Measurements from ENCODE around the gene RAC2.
A peak's percentile ranks its signal among the peaks of the same experiment; 100 is the strongest.
"Not testable (repeated sequence)": the region's sequence is repeated elsewhere in the genome, so short reads cannot be mapped to it uniquely, and the experiment has no call there.

The RAC2 gene

GRCh38 chr22:37206118-37206840, 37.8 kb downstream of the RAC2 start:
- no peak for DNase-seq (ENCODE audit: low read depth)

GRCh38 chr22:37205046-37205445, 39.0 kb downstream of the RAC2 start:
- no peak for DNase-seq (ENCODE audit: low read depth)

DNA sequence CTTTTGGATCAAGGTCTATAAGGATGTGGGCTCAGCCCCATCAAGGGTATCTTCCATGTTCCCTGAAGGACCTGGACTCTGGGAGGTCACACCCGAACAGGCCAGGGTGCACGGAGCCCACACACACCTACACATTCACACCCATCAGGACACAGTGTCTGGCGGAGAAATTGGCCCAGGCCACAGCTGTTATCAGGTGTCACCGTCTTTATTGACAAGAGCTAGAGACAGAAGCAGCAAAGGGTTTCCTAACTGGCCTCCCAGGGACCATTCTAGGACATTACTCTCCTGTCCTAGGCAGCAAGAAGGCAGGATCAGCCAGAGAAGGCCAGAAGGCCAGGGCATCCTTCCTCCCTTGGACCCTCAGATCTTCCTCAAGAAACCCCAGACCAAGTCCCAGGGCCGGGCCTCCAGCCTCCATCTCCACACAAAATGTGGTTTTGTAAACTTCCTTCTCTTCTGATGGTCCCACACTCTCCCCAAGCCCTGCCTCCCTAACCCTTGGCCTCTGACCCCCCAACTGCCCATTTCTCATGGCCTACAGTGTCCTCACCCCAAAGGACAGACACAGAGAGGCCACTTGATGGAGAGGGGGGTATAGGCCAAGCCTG, 39.9 kb downstream of the RAC2 start:
- DNase-seq (ENCODE audit: low read depth) = no peak

GRCh38 chr22:37203354-37204044, 40.6 kb downstream of the RAC2 start:
- DNase-seq (ENCODE audit: low read depth) = no peak

DNA sequence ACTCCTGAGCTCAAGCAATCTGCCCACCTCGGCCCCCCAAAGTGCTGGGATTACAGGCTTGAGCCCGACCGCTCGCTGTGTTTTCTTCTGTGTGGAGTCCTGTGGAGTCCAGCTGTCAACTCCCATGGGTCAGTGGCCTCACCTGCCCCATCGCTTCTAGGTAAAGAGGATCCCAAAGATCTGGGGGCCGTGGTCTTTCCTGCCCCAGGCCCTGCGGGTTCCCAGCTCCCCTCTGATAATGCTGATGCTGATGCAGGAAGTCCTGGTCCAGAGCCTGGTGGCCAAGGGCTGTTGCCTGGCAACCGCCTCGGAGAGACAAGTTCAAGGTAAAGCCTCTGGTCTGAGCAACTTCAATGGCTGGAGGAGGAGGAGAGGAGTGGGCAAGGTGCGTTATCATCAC, 41.4 kb downstream of the RAC2 start:
- no peak for DNase-seq (ENCODE audit: low read depth)

DNA sequence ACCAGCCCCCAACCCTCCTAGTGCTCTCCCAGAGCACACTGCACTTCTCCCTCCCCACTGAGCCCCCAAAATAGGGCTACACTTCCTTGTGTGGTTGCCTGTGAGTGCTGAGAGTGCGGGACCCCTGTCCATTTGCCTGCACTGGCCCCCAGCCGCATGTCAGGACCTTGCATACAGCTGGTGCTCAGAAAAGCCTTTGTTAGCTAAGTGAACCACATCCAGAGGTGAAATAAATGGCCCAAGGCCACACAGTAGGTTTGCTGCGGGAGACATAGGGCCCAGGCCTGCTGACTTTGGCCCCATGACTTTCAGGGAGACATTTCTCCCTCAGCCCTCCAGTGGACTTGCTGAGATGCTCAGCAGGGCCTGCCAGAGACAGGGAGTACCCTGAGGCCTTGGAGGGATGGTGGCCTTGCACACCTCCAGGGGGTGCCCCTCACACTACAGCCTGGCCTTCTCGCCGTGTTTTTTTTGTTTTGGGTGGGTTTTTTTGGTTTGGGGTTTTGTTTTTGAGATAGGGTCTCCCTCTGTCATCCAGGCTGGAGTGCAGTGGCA, 42.0 kb downstream of the RAC2 start:
- no peak for DNase-seq (ENCODE audit: low read depth)

- DNase-seq (ENCODE audit: low read depth) = not testable (repeated sequence)
Observed at GRCh38 chr22:37201443-37201820, 42.6 kb downstream of the RAC2 start.

DNA sequence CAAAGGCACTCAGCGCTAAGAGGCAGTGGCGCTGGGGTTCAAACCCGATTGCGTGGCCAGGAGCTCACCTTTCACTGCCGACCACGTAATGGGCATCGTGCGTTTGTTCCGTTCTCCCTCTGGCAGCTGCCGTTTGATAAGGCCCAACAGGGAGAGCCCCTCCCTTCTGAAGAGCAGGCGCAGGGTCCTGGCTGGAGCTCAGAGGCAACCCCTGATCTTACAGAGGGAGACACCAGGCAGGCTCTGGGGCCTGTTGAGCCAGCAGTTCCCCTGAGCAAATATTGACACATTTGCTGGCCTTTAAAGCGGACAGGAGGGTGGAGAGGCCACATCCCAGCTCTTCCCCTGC, 44.3 kb downstream of the RAC2 start:
- DNase-seq (ENCODE audit: low read depth) = no peak

GRCh38 chr22:37199103-37199759, 44.8 kb downstream of the RAC2 start:
- peak; percentile 99 for DNase-seq (ENCODE audit: low read depth)

DNA sequence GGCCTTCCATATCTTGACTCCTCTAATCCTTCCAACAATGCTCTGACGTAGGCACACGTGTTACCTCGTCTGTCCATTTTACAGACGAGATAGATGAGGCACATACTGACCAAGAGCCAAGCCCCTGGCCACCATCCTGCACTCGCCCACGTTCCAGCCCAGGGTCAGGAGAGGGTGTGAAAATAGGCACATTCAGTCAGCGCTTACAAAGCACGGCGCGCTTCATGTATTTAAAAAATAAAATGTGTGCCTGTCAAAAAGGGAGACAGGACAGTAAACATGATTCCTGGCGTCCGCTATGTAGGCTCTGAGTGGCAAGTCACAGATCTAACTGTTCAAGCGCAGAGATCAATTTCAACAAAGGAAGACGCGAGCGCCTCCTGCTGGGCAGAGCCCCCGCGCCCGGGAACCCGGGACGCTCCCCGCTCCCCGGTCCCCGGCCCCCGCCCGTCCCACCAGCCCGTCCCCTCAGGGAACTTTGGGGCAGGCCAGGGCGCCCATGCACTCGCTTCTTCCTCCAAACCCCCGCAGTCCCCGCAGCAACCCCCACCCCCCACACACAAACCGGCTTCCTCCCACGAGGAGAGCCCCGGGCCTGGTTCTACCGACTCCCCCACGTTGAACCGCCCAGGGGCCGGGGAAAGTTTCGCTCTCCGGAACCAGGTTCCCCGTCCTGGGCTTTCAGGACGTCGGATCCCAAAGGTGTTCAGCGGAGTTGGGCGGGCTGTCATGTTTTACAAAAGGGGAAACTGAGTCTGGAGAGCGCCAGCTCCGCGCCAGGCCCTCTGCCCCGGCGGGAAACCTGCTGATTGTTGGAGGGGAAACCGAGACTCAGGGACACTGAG, 45.6 kb downstream of the RAC2 start:
- peak; percentile 90 for DNase-seq (ENCODE audit: low read depth)

DNA sequence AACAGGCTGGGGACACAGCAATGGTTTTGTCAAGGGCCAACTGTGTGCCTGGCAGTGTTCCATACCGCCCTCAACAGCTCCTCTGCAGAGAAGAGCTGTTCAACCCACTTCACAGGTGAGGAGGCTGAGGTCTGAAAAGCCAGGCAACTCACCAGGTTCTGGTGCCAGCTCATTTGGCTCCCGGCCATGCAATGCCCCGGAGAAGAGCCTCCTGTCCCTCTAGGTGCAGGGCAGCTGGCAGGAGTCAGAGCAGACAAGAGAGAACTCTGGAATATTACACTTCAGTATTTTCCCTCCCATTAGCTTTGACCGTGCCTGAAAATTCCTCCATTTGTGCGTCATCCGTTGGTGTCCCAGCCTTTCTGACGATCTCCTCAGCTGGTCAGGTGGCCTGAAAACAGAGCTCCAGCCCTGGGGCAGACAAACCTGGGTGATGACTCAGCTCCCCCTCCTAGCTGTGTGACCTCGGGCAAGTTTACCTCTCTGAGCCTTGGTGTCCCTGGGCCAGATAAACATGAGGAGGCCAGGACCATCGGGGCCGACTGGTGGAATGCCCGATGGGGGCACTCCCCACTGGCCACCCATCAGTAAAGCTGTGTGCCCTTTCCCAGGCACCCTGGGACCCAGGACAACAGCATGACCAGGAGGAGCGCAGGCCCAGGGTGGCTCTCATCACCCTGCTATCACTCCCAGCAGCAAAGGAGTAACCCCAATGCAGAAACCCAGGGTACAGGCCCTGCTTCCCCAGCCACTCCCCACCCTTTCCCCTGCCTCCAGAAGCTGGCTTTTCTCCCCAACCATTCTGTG, 46.4 kb downstream of the RAC2 start:
- DNase-seq (ENCODE audit: low read depth) = no peak

GRCh38 chr22:37196539-37197450, 47.3 kb downstream of the RAC2 start:
- no peak for DNase-seq (ENCODE audit: low read depth)

DNA sequence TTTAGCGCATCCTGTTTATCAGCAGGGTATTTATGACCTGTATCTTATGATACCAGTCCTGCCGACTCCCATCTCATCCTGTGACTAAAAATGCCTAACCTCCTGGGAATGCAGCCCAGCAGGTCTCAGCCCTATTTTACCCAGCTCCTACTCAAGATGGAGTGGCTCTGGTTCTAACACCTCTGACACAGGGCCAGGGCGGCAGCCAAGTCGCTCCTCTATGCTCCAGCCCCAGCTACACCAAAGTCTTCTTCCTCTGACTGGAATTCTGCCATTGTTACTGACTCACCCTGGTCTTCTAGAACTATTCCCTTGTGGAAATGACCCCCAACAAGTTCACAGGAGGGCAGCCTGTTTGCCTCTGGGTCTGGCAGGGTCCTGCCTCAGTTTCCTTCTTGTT, 48.1 kb downstream of the RAC2 start:
- no peak for DNase-seq (ENCODE audit: low read depth)

DNA sequence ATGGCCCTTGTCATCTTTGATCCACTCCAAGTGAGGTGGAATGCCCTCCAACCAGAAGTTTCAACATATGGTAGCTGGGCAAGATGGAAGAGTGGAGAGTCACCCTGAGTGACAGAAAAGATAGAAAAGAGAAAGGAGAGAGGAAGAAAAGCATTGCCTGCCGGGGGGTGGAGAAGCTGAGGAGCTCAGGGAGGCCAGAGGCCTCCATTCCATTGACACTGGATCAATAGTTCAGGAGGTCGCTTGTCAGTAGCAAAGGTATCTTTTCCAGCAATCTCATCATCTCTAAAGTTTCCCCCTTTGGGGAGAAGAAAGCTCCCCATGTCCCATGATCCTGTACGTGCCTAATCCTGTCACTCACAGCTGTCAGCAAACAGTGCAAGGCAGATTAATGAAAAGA, 49.3 kb downstream of the RAC2 start:
- no peak for DNase-seq (ENCODE audit: low read depth)

- peak; percentile 19 for DNase-seq (ENCODE audit: low read depth)
Observed at GRCh38 chr22:37193629-37194191, 50.4 kb downstream of the RAC2 start.

- DNase-seq (ENCODE audit: low read depth) = no peak
Observed at GRCh38 chr22:37192741-37193140, 51.3 kb downstream of the RAC2 start.

DNA sequence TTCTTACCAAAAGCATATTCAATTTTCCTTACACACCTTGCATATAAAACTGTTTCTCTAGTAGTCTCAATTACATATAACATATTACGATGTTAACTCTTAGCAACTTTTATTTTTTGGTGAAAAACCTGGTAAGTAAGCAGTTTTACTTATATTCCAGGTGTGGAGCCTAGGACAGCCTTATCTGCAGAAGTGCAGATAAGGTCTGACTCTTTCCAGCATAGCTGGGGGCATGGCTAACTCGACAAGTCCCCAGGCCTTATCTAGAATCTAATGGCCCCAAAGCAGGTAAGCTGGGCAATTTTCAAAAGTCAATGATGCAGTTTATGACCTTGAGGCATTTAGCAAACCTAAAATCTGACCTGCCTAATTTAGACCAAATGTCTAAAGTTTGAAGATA, 51.9 kb downstream of the RAC2 start:
- no peak for DNase-seq (ENCODE audit: low read depth)

DNA sequence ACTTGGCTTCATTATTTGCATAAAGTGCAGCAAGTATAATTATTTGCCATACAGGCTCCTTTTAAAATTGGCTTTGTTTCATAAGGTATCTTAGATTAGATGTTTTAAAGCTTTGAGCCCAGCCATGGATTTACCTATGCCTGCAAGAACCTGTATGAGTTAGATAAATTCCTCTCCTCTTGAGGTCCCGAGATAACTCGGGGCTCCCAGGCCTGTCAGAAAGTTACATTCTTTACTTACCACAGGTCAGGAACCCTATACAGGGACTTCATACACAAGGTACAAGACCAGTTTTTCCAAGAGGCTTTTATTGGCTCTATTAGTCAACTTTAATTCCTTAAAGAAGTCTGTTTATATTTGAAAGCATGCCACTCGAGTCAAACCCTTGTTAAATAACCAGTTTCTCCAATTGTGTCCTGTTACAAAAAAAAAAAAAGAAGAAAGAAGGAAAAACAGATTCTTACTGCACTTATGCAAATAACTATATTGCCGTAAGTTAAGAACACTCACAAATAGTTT, 53.7 kb downstream of the RAC2 start:
- no peak for DNase-seq (ENCODE audit: low read depth)

- no peak for DNase-seq (ENCODE audit: low read depth)
Observed at GRCh38 chr22:37188901-37189466, 55.1 kb downstream of the RAC2 start.

All from activated gamma-delta T cell treated with anti-CD3 and anti-CD28 coated beads, Interleukin-2, amount 50 U/mL, for 16 hours (primary cell).